A549 (cell line): ENCODE measurements around the gene NR2E1. TPM values are rescaled to one million over a fixed set of nuclear protein-coding genes. Genes with fewer than 3 reads are reported as not detected.

ENCODE experiments used
- ATAC-seq, 2 experiments: fragments of 200-7000 bp in 1 of 2; fragments of >200 bp in 1 of 2; cut with Nextera tagmentation in 1 of 2; cut with Tn5 transposase in 1 of 2; 3 replicates each; pipeline versions ENCODE4 v1.8.0 to v1.9.1; 2018 to 2020; ENCODE audit warnings: mild to moderate bottlenecking in 1 of 2, moderate library complexity in 1 of 2
- CTCF ChIA-PET: fragments of 300-600 bp; sonication (Branson Sonifier 250); formaldehyde crosslinking; extraction: SDS; loops from one replicate; lab custom pipeline; 2021; ENCODE audit warnings: antibody characterized with exemption, inconsistent platforms; lab: Yijun Ruan, JAX
- POLR2A ChIA-PET: fragments of 350-600 bp; formaldehyde crosslinking; extraction: SDS; loops from one replicate; lab custom pipeline; 2021; ENCODE audit warnings: antibody characterized with exemption, inconsistent platforms; lab: Yijun Ruan, JAX
- DNase-seq, 2 experiments: peaks; one replicate each; pipeline versions ENCODE4 v3.0.0 to v3.0.0-alpha.2; 2011 to 2016; ENCODE audit warnings: low read depth in 1 of 2, low spot score in 1 of 2
- FAIRE-seq: peaks from 2 replicates; lab custom pipeline; 2011; peaks lifted over from hg19 to GRCh38; lab: Jason Lieb, UNC
- H3K27ac ChIP-seq, 2 experiments: fragments of >200 bp; sonication (Bioruptor Twin); formaldehyde crosslinking; 3 replicates each; pipeline ENCODE4 v1.5.1; 2016 to 2017
- H3K4me1 ChIP-seq: fragments of >200 bp; sonication (Bioruptor Twin); formaldehyde crosslinking; 3 replicates; pipeline ENCODE4 v1.6.1; 2016
- H3K4me2 ChIP-seq: fragments of >200 bp; sonication (Bioruptor Twin); formaldehyde crosslinking; 3 replicates; pipeline ENCODE4 v1.6.1; 2016
- H3K4me3 ChIP-seq: fragments of >200 bp; sonication (Bioruptor Twin); formaldehyde crosslinking; 3 replicates; pipeline ENCODE4 v1.5.1; 2016
- H3K9me3 ChIP-seq: fragments of >200 bp; sonication (Bioruptor Twin); formaldehyde crosslinking; 3 replicates; pipeline ENCODE4 v1.6.1; 2016
- CBX2 ChIP-seq: fragments of 200-600 bp; sonication (generic); IDR thresholded peaks from 2 replicates; pipeline ENCODE4 v1.6.1; 2016; ENCODE audit warnings: low read depth, mild to moderate bottlenecking, borderline replicate concordance
- CTCF ChIP-seq: fragments of >200 bp; sonication (Bioruptor Twin); formaldehyde crosslinking; IDR thresholded peaks from 3 replicates; pipeline ENCODE4 v1.5.1; 2016
- EHMT2 ChIP-seq: fragments of 200-600 bp; sonication (generic); IDR thresholded peaks from 2 replicates; pipeline ENCODE4 v1.6.1; 2016; ENCODE audit warnings: antibody characterized with exemption, low read depth, mild to moderate bottlenecking, moderate library complexity
- FOSL2 ChIP-seq, 2 experiments: fragments of 450-650 bp in 1 of 2; fragments of >200 bp in 1 of 2; sonication (Bioruptor Twin) in 1 of 2; formaldehyde crosslinking; IDR thresholded peaks; 2 replicates each; pipeline versions ENCODE4 v1.5.0 to v1.6.1; 2016 to 2020; ENCODE audit warnings: mild to moderate bottlenecking in 1 of 2, moderate library complexity in 1 of 2
- FOXS1 ChIP-seq: fragments of 250-450 bp; sonication (Bioruptor Pico); IDR thresholded peaks from 2 replicates; pipeline ENCODE4 v1.5.0; 2020; ENCODE audit warnings: mild to moderate bottlenecking, moderate library complexity
- GATA3 ChIP-seq: IDR thresholded peaks from 2 replicates; pipeline ENCODE4 v1.6.1; 2012; ENCODE audit warnings: borderline replicate concordance
- HDAC2 ChIP-seq: fragments of 200-600 bp; sonication (generic); IDR thresholded peaks from 2 replicates; pipeline ENCODE4 v1.6.1; 2016
- HMGXB4 ChIP-seq: fragments of 250-450 bp; sonication (Bioruptor Pico); IDR thresholded peaks from 2 replicates; pipeline ENCODE4 v1.5.0; 2021; ENCODE audit warnings: mild to moderate bottlenecking, moderate library complexity, borderline replicate concordance
- HOXA7 ChIP-seq: fragments of 250-450 bp; sonication (Bioruptor Pico); IDR thresholded peaks from 2 replicates; pipeline ENCODE4 v1.5.0; 2020; ENCODE audit warnings: mild to moderate bottlenecking, moderate library complexity
- HOXB13 ChIP-seq: fragments of 250-450 bp; sonication (Bioruptor Pico); IDR thresholded peaks from 2 replicates; pipeline ENCODE4 v1.5.0; 2020; ENCODE audit warnings: low read depth, mild to moderate bottlenecking, moderate library complexity
- JUN ChIP-seq, 2 experiments: fragments of >200 bp; sonication (Bioruptor Twin); formaldehyde crosslinking; IDR thresholded peaks; 2 replicates in 1 of 2; 3 replicates in 1 of 2; pipeline ENCODE4 v1.6.1; 2016 to 2017
- JUNB ChIP-seq: fragments of >200 bp; sonication (Bioruptor Twin); formaldehyde crosslinking; IDR thresholded peaks from 2 replicates; pipeline ENCODE4 v1.6.1; 2016
- MYC ChIP-seq: IDR thresholded peaks from 2 replicates; pipeline ENCODE4 v1.6.1; 2012; ENCODE audit warnings: mild to moderate bottlenecking, inconsistent platforms, low read length, improper control_type of control experiment, borderline replicate concordance
- POLR2A ChIP-seq: IDR thresholded peaks from 2 replicates; pipeline ENCODE4 v1.6.1; 2012; ENCODE audit warnings: mild to moderate bottlenecking, low read length
- POLR2AphosphoS2 ChIP-seq: conservative IDR thresholded peaks from 2 replicates; pipeline ENCODE4 v1.6.1; 2012; ENCODE audit warnings: low read length, improper control_type of control experiment, inconsistent platforms
- RARB ChIP-seq: fragments of 250-450 bp; sonication (Bioruptor Pico); IDR thresholded peaks from 2 replicates; pipeline ENCODE4 v1.8.0; 2021; ENCODE audit warnings: mild to moderate bottlenecking, moderate library complexity
- ZNF302 ChIP-seq: fragments of 250-450 bp; sonication (Bioruptor Pico); IDR thresholded peaks from 2 replicates; pipeline ENCODE4 v1.9.0; 2021; ENCODE audit warnings: inconsistent platforms, mild to moderate bottlenecking, moderate library complexity
- WGBS: methylation state at CpG from one replicate; pipeline ENCODE4 v1.1.6; 2017; ENCODE audit errors: missing lambda C conversion rate; 5-methylcytosine and 5-hydroxymethylcytosine counted together
- polyA plus RNA-seq, 4 experiments: library from polyadenylated mRNA; depleted of rRNA in 3 of 4; stranded (reverse); fragments of >200 nt; fragmentation: RNase III in 1 of 4; extraction: RNeasy Plus Mini Kit Qiagen cat#74134 plus additional on column Dnase treatment in 1 of 4; gene quantifications; 2 replicates in 3 of 4; 3 replicates in 1 of 4; pipeline ENCODE4 v1.2.3, GENCODE V29; 2011 to 2017
- TF ChIP-seq, protein P1 (sequence below): IDR thresholded peaks from 2 replicates; pipeline ENCODE4 v1.6.1; 2012
- TF ChIP-seq, protein P2 (sequence below): fragments of 150-350 bp; IDR thresholded peaks from 2 replicates; pipeline ENCODE4 v1.6.1; 2014; ENCODE audit warnings: low read depth, mild to moderate bottlenecking, low read length

NR2E1 gene
- polyA plus RNA-seq, 2 of the 4 experiments (the other 2 are of a cell fraction) = 0.03 TPM; not detected in 1

GRCh38 chr6:108156180-108156937, 9.5 kb upstream of the NR2E1 start (continued):
- TF ChIP-seq HMGXB4 (CRISPR knock-in tag) (no peak), JUN (IDR thresholded peaks at IDR 0.05) (no peak), POLR2AphosphoS2 (no peak)

- TF ChIP-seq GATA3 (no peak), FOXS1 (CRISPR knock-in tag) (no peak), CBX2 (no peak), ZNF302 (CRISPR knock-in tag) (no peak), MYC (no peak), POLR2AphosphoS2 (no peak), RARB (CRISPR knock-in tag) (no peak), HOXB13 (CRISPR knock-in tag) (no peak), FOSL2 (IDR thresholded peaks at IDR 0.05) (no peak), FOSL2 (CRISPR knock-in tag; IDR thresholded peaks at IDR 0.05) (no peak), JUNB (no peak), EHMT2 (no peak), HMGXB4 (CRISPR knock-in tag) (no peak), HDAC2 (no peak), HOXA7 (CRISPR knock-in tag) (no peak), POLR2A (no peak), CTCF (no peak)
- TF ChIP-seq, protein P1, sequence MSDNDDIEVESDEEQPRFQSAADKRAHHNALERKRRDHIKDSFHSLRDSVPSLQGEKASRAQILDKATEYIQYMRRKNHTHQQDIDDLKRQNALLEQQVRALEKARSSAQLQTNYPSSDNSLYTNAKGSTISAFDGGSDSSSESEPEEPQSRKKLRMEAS = no peak
- TF ChIP-seq, protein P2, sequence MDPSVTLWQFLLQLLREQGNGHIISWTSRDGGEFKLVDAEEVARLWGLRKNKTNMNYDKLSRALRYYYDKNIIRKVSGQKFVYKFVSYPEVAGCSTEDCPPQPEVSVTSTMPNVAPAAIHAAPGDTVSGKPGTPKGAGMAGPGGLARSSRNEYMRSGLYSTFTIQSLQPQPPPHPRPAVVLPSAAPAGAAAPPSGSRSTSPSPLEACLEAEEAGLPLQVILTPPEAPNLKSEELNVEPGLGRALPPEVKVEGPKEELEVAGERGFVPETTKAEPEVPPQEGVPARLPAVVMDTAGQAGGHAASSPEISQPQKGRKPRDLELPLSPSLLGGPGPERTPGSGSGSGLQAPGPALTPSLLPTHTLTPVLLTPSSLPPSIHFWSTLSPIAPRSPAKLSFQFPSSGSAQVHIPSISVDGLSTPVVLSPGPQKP = no peak
- DNase-seq (no peak), FAIRE-seq (no peak), ATAC-seq (no peak)
- Histone ChIP-seq H3K4me1 (peaks cover 6% of the 10 kb centered on the region; the same call in 1 of the 3 replicates), H3K27ac (no peak overlapping the region), H3K9me3 (no peaks in the 10 kb centered on the region; the same call in 2 of the 3 replicates), H3K4me2 (peak overlapping the region; percentile 97; the same call in 1 of the 3 replicates), H3K4me3 (no peak overlapping the region)
- WGBS = 69% methylated on average over 8 of the region's 8 CpGs
- ChIA-PET CTCF (no interaction called here), POLR2A (no interaction called here)
Measured at GRCh38 chr6:108156938-108157233, 8.9 kb upstream of the NR2E1 start.
